ENCODE results near the gene PLEKHM2.

GRCh38 chr1:15738416-15739113 lies 54.4 kb downstream of the PLEKHM2 start:
- no peak for TF ChIP-seq CTCF (IDR thresholded peaks at IDR 0.05; ENCODE audit: insufficient read depth, low read length)
- TF ChIP-seq GABPA (IDR thresholded peaks at IDR 0.05; ENCODE audit: low read depth), result no peak

Data from HL-60 (cell line).